GM21717 (cell line): Measurements from ENCODE around the gene OXSR1.
"Not testable (repeated sequence)": the region's sequence is repeated elsewhere in the genome, so short reads cannot be mapped to it uniquely, and the experiment has no call there.

Source experiments
- ATAC-seq: cut with Tn5 transposase; IDR thresholded peaks from one replicate; pipeline ENCODE4 v1.9.1; 2021; ENCODE audit warnings: mild to moderate bottlenecking, moderate library complexity; ENCODE audit not compliant: unreplicated experiment

OXSR1 gene

DNA sequence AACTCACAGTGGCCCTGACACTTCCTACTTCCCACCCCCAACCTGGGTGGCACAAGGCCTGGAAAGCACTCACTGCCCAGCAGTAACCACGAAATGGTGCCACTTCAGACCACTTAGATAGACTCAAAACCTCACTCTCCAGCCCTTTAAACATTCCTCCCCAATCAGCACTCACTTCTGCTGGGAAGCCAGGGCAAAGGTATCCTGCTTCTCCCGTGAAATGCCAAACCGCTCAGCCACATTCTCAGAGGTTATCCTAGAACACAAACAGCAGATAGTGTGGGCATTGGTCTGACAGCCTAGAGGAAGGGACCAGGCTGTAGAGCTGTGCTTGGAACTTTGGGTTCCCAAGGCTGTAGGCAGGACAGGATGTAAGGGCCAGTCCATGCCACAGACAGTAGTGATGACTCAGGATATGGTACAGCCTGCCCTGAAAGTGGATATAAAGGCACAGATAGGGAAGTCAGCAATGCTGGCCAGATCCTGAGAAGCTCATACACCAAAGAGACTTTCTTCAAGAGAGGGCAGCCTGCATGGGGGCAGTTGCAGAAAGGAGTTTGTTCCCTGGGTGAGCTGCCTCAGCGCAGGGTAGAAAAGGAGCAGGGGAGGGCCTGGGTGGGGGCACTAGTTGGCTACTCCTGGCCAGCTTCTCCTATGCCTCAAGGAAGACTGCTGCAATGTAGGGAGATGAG lies 37.6 kb upstream of the OXSR1 start:
- ATAC-seq, result no peak

DNA sequence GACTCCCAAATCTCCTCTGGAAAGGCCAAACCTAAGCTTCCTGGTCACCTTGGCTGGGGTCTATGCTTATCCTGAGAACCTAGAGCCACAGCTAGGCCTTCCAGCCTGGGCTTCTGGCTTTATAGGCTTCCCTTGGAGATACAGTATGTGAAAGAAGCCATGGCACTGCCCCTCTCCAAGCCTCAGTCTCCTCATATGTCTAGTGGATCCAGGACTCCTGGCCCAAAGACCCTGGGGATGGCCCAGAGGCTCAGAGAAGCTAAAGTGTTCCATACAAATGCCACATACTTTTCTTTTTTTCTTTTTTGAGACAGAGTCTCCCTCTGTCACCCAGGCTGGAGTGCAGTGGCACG lies 37.1 kb upstream of the OXSR1 start:
- ATAC-seq, result no peak

DNA sequence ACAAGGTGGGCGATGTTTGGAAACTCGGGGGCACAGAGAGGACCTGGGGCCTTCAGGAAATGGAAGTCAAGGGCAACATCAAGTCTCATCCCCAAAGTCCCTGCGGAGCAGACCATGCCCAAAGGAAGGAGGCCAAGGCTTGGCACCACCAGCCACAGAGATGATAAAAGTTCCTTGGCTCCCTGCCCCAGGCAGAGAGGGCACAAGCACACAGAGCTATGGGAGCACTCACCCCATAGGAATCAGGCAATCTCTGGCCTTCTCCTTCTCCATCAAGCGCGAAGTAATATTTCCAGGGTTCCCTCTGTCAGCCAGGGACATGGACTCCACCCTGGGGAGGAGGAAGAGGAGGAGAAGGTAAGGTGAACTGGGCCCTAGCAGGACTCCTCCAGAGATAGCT lies 36.3 kb upstream of the OXSR1 start:
- no peak for ATAC-seq

DNA sequence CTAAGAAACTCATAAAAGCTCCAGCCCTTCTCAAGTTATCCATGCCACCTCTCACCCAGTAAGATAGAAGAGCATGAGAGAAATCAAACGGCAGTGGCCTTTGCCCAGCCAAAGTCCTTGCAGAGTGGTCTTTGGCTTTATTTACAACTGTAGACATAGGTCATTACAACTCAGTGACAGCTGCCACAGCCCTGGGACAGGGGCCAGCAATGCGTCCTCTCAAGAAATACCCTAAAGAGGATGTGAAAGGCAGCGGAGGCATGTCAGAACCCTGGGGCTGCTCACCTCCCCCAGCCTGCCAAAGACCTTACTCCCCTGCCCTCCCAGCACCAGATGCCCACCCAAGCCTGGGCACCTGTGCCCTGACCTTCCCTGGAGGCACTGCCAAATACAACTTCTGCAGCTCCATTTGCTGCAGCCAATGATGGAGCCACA lies 34.7 kb upstream of the OXSR1 start:
- no peak for ATAC-seq

DNA sequence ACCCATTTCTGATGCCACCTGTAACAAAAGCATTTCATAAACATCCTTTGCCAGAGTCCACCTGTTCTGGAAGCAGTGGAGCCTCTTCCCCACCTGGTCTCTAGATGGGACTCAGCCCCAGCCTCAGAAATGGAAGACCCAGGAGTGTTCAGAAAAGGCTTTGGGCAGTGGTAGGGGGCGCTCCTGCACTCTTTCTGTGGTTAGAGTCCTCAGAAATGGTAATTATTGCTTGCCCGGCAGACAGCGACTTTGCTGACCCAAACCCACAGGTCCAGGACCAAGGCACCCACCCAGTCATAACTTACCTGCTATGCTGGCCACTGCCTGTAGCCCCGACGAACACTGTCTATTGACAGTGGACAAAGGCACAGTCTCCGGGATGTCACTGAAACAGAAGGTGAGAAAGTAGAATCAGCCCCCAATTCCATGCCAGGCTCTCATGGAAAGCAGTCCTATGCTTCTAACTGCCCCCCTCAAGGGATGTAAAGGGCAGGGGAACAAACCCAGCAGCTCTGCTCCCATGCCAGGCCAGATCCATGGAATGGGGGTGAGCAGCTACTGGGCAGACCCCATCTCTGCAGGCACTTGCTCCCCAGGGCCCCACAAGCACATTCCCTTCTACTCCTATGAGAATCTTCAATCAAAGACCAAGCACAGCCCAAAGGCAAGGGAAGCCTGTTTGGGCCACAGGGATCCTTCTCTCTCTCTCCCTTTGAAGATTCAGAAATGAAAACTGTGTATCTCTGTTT lies 33.5 kb upstream of the OXSR1 start:
- no peak for ATAC-seq

DNA sequence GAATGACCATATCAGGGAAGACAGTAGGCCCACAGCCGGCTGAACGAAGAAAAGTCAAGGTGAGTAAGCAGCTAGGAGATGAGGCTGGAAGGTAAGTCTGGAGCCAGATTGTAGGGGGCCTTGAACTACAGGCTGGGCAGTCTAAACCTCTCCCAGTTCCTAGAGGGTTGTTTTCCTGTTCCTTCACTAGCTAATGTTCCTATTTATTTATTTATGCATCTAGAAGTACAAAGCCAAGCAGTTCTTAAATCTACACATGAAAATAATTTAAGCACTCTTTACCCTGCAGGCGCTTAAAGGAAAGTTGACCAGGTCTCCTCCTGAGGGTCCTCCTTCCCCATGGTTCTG lies 32.2 kb upstream of the OXSR1 start:
- no peak for ATAC-seq

DNA sequence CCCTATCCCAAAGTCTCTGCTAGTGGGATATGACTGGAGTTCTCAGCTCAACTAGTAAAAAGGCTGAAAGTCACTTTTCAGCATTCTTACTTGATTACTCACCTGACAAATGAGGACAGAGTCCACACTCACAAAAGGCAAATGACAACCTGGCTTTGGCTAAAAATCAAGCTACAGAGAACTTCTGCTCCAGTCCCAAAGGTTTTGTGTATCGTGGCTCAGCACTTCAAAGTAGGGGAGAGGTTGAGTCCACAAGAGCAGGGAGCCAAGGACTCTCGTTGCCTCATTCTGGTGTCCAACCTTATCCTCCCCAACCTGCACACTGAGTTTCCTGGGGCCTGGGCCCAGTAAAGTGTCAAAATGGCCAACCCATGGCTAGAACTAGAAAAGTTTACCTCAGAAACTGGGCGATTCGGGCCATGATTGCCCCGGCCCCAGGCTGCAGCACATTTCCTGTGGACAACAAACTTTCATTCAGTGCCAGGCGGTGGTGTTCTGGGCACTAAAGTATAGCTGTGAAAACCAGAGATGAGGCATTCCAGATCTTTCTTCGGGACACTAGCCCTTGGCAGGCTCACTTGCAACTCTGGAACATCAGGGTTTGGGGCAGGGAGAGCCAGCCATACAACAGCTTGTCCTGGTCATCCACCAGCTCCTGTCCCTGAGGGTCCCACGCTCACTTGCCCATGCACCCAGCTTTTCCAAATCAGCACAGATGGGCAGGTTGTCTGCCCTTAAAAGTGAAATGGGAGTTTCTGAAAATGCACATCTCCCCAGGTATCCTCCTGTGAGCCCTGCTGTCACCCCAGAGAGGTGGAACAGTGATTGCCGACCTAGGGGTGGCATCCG lies 31.6 kb upstream of the OXSR1 start:
- no peak for ATAC-seq

DNA sequence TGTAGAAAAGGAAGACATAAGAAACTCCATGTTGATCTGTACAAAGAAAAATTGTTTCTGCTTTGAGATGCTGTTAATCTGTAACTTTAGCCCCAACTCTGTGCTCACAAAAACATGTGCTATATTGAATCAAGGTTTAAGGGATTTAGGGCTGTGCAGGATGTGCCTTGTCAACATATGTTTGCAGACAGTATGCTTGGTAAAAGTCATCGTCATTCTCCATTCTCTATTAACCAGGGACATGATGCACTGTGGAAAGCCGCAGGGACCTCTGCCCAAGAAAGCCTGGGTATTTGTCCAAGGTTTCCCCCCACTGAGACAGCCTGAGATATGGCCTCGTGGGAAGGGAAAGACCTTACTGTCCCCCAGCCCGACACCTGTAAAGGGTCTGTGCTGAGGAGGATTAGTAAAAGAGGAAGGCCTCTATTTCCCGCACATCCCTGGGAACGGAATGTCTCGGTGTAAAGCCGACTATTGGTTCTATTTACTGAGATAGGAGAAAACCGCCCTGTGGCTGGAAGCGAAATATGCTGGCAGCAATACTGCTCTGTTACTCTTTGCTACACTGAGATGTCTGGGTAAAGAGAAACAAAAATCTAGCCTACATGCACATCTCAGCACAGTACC lies 30.7 kb upstream of the OXSR1 start:
- not testable (repeated sequence) for ATAC-seq

DNA sequence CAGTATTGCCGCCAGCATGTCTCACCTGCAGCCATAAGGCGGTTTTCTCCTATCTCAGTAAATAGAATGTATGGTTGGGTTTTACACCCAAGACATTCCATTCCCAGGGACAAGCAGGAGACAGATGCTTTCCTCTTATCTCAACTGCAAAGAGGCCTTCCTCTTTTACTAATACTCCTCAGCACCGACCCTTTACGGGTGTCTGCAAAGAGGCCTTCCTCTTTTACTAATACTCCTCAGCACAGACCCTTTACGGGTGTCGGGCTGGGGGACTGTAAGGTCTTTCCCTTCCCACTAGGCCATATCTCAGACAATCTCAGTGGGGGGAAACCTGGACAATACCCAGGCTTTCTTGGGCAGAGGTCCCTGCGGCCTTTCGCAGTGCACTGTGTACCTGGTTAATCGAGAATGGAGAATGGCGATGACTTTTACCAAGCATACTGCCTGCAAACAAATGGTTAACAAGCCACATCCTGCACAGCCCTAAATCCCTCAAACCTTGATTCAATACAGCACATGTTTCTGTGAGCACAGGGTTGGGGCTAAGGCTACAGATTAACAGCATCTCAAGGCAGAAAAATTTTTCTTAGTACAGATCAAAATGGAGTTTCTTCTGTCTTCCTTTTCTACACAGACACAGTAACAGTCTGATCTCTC lies 29.6 kb upstream of the OXSR1 start:
- ATAC-seq, result not testable (repeated sequence)

DNA sequence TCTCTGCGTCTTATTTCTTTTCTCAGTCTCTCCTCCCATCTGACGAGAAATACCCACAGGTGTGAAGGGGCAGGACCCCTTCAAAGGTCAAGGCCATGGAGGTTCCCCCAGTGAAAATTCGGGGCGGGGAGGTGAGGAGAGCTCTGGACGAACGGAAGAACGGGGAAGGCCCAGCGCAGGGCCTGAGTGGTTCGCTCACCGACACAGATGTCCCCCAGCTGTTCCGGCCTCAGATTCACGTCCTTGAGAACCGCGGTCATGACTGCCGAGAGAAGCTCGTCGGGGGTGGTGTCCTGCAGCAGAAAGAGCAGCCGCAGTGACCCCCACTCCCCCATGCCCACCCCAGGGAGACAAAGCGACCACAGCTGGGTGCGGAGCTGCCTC lies 29.0 kb upstream of the OXSR1 start:
- no peak for ATAC-seq

DNA sequence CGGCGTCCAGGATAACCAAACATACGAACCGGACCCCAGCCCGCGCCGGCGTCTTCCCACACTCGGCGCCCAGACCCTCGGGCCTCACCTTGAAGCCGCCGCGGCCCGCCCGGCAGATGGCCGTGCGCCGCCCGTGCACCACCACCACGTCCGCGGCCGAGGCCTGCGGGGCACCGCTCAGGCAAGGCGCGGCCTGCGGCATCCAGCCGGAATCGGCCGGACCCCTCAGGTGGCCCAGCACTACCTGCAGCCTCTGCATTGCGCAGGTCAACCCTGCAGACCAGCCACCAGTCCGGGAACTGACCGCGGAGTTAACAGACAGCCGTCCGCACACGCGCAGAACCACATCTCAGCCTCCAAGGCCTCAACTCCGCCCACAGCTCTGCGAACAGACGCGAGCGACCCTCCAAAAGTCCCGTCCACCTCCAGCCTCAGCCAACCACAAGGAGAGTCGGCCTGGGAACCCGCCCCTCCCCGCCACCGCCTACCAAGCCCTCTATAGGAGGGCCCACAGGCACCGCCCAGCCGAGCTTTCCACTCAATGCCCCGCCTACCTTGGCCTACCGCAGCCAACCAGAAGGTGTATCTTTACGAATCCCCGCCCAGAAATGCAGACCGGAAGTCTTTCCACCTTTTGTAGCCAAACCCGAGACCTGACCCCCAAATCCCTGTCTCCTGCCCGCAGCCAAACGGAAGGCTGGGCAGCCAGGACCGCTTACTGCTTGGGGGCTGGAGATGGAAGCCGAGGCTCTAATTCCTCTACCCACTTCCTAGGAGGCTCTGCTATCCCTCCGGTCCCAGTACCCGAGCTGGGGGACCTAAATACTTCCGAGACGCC lies 28.3 kb upstream of the OXSR1 start, which contains the start of gene ACAA1:
Gene ACAA1, minus strand, starts transcription at position 351 of the 838 bp plus-strand sequence. Its CDS starts 92 bp downstream, at position 259.
- peak; percentile 88 for ATAC-seq

DNA sequence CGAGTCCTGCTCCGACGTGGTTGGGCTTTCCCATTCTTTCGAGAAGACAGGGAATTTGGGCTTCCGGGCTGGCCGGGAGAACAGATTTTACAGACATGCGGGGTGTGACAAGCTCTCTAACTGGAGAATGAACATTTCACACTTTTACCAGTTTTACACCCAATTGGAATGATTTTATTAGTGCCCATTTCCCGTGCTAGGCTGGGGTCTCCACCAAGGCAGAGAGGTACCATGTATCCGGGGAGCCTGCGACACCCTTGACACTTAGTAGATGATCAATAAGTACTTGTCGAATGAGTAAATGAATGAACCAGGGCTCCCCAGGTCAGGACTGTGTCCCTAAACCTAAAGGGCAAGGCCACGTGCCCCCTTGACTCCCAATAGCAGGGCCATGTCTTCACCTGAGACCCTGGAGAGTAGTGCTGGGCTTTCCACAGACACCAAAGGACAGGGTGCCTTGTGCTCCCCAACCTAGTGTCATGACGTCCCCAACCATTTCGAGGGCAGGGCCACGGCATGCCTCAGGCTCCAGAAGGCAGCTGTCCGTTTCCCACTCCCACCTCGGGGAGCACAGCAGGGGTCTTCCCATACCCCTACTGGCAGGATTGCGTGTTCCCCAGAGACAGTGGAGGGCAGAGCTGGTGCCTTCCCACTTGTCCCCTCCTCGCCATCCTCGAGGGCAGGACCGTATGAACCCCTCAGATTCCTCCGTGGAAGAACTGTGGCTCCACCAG lies 27.6 kb upstream of the OXSR1 start:
- no peak for ATAC-seq

DNA sequence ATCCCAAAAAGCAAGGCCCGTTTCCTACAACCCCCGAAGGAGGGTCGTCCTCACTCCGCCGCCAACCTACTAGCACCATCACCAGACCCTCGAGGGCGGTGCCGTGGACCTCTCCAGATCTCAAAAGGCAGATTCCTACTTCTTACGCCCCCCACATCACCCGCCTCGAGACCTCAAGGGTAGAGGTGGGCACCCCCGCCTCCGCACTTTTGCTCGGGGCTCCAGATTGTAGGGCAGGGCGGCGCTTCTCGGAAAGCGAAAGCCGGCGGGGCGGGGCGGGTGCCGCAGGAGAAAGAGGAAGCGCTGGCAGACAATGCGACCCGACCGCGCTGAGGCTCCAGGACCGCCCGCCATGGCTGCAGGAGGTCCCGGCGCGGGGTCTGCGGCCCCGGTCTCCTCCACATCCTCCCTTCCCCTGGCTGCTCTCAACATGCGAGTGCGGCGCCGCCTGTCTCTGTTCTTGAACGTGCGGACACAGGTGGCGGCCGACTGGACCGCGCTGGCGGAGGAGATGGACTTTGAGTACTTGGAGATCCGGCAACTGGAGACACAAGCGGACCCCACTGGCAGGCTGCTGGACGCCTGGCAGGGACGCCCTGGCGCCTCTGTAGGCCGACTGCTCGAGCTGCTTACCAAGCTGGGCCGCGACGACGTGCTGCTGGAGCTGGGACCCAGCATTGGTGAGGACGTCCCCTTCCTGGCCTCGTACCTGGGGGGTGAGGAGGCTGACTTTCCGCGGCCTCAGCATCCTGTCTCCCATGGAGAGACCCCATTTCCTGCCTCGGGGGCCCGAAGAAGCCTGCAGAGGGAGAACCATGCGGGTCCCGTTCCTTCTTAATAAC lies 26.8 kb upstream of the OXSR1 start, which contains the start of gene MYD88:
Gene MYD88, plus strand, starts transcription at position 313 of the 842 bp plus-strand sequence. Its CDS starts 40 bp downstream, at position 353.
- ATAC-seq, result peak; percentile 42

DNA sequence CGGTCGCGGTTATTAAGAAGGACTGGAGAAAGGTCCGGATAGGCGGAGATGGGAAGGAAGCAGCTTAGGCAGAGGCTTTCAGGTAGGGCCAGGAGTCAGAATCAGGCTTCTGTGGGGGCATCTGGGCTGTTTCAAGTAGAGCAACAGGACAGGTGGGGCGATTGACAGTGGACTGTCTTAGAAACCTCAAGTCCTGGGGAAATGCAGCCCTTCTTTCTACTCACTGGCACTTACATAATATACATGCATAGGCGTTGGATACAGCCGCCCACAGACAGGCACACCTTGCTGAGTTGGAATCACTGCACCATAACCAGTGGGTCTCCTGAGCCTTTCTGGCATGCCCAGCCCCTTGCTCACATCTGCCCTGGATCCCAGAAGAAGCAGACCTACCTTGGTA lies 26.1 kb upstream of the OXSR1 start:
- ATAC-seq, result no peak

DNA sequence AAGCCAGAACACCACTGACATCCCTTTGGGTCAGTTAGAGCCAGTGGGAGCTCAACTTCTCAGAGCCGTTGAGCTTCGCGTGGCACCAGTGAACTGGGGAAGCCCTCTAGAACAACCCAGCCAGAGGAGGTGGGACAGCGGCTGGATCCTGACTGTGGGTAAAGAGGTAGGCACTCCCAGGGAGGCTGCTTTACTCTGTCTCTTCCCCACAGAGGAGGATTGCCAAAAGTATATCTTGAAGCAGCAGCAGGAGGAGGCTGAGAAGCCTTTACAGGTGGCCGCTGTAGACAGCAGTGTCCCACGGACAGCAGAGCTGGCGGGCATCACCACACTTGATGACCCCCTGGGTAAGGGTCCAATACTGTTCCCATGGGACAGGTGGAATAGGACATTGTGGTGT lies 25.7 kb upstream of the OXSR1 start:
- ATAC-seq, result no peak

DNA sequence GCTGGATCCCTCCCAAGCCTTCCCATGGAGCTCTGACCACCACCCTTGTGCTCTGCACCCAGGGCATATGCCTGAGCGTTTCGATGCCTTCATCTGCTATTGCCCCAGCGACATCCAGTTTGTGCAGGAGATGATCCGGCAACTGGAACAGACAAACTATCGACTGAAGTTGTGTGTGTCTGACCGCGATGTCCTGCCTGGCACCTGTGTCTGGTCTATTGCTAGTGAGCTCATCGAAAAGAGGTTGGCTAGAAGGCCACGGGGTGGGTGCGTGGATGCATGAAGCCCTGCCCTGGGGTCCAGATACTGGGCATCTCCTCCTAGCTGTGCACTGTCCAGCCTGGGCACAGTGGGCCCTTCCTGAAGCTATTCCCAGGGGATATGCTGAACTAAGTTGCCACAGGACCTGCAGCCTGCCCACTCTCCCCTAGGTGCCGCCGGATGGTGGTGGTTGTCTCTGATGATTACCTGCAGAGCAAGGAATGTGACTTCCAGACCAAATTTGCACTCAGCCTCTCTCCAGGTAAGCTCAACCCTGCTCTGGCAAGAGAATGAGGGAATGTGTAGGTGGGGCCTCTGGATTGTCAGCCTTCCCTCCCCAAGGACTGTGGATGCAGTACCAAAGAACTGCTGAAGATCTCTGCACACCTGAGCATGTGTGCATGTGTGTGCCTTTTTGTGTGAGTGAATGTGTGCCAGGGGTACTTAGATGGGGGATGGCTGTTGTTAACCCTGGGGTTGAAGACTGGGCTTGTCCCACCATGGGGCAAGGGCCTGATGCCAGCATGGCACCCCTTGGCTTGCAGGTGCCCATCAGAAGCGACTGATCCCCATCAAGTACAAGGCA lies 24.8 kb upstream of the OXSR1 start:
- ATAC-seq, result no peak
